NCI-H146 treated with DMSO at 0.1 percent for 48 hours (cell line): ENCODE measurements around the gene CAT.

ENCODE experiments used
- DNase-seq: peaks from one replicate; lab custom pipeline; 2025; ENCODE audit not compliant: unreplicated experiment; lab: John Stamatoyannopoulos, UW

CAT gene

GRCh38 chr11:34521265-34521664, 82.5 kb downstream of the CAT start:
- no peak for DNase-seq
